Osteoblast (primary cell): ENCODE data around the gene TMEM178B. TPM values are rescaled to one million over a fixed set of nuclear protein-coding genes. Genes with fewer than 3 reads are reported as not detected.
"Not testable (repeated sequence)": the region's sequence is repeated elsewhere in the genome, so short reads cannot be mapped to it uniquely, and the experiment has no call there.

Experiments
- DNase-seq: peaks from one replicate; pipeline ENCODE4 v3.0.0; 2011; ENCODE audit warnings: low spot score, mixed read lengths; ENCODE audit not compliant: insufficient read length; ENCODE audit errors: missing footprints
- H2AFZ ChIP-seq: 2 replicates; pipeline ENCODE4 v1.6.0; 2011; ENCODE audit warnings: mild to moderate bottlenecking, low read length
- H3K27ac ChIP-seq: 2 replicates; pipeline ENCODE4 v1.5.1; 2011; ENCODE audit warnings: mild to moderate bottlenecking, low read depth, low read length, moderate library complexity
- H3K27me3 ChIP-seq: 2 replicates; pipeline ENCODE4 v1.6.0; 2012; ENCODE audit warnings: mild to moderate bottlenecking, control low read depth, inconsistent platforms, low read length, moderate library complexity; ENCODE audit not compliant: insufficient read depth
- H3K36me3 ChIP-seq: 2 replicates; pipeline ENCODE4 v1.5.1; 2011; ENCODE audit warnings: mild to moderate bottlenecking, low read length, control low read depth, moderate library complexity; ENCODE audit not compliant: insufficient read depth
- H3K4me1 ChIP-seq: 2 replicates; pipeline ENCODE4 v1.5.1; 2011; ENCODE audit warnings: mild to moderate bottlenecking, low read length, control low read depth, moderate library complexity; ENCODE audit not compliant: insufficient read depth
- H3K4me2 ChIP-seq: 2 replicates; pipeline ENCODE4 v1.6.0; 2011; ENCODE audit warnings: mild to moderate bottlenecking, low read length; ENCODE audit not compliant: insufficient read depth
- H3K4me3 ChIP-seq: fragments of 200-600 bp; sonication (generic); 3 replicates; pipeline ENCODE4 v1.5.1; 2012; ENCODE audit warnings: mild to moderate bottlenecking, low read length, inconsistent platforms; ENCODE audit not compliant: insufficient read depth
- H3K79me2 ChIP-seq: 2 replicates; pipeline ENCODE4 v1.6.0; 2012; ENCODE audit warnings: mild to moderate bottlenecking, low read length, control low read depth, inconsistent platforms; ENCODE audit not compliant: insufficient read depth
- H3K9me3 ChIP-seq: 2 replicates; pipeline ENCODE4 v1.5.1; 2011; ENCODE audit warnings: low read depth, low read length, control low read depth
- H4K20me1 ChIP-seq: 2 replicates; pipeline ENCODE4 v1.6.0; 2012; ENCODE audit warnings: mild to moderate bottlenecking, low read length, control low read depth; ENCODE audit not compliant: insufficient read depth
- CTCF ChIP-seq: IDR thresholded peaks from 2 replicates; pipeline ENCODE4 v1.5.1; 2011; ENCODE audit warnings: mild to moderate bottlenecking, low read depth, low read length, moderate library complexity; ENCODE audit errors: extremely low read depth
- total RNA-seq: library from RNA; depleted of rRNA; stranded (reverse); fragments of >200 nt; gene quantifications from 2 replicates; pipeline ENCODE4 v1.2.3, GENCODE V29; 2012

Gene TMEM178B
- total RNA-seq, 1 donor, result 1.1 TPM

- no peak for TF ChIP-seq CTCF
- H3K36me3 ChIP-seq, result no peaks in the 10 kb centered on the region
- no peaks in the 10 kb centered on the region for H4K20me1 ChIP-seq
- no peaks in the 10 kb centered on the region for H3K27me3 ChIP-seq
- no peak overlapping the region for H3K4me2 ChIP-seq
- no peak for DNase-seq
- H3K4me1 ChIP-seq, result no peaks in the 10 kb centered on the region
- H3K27ac ChIP-seq, result no peak overlapping the region
- H2AFZ ChIP-seq, result no peak overlapping the region
- H3K79me2 ChIP-seq, result no peaks in the 10 kb centered on the region
- no peaks in the 10 kb centered on the region for H3K9me3 ChIP-seq
- no peak overlapping the region for H3K4me3 ChIP-seq
These were observed 39.3 kb downstream of the TMEM178B start for GRCh38 chr7:141113131-141113530.

- DNase-seq, result no peak
- no peaks in the 10 kb centered on the region for H3K36me3 ChIP-seq
- H3K79me2 ChIP-seq, result no peaks in the 10 kb centered on the region
- no peak overlapping the region for H2AFZ ChIP-seq
- no peaks in the 10 kb centered on the region for H4K20me1 ChIP-seq
- TF ChIP-seq CTCF, result no peak
- H3K27ac ChIP-seq, result no peak overlapping the region
- H3K4me1 ChIP-seq, result no peaks in the 10 kb centered on the region
- no peaks in the 10 kb centered on the region for H3K9me3 ChIP-seq
- H3K4me3 ChIP-seq, result no peak overlapping the region
- no peak overlapping the region for H3K4me2 ChIP-seq
- H3K27me3 ChIP-seq, result no peaks in the 10 kb centered on the region
These were observed 40.3 kb downstream of the TMEM178B start for GRCh38 chr7:141114029-141114664.

GRCh38 chr7:141115965-141116364 lies 42.1 kb downstream of the TMEM178B start:
- no peaks in the 10 kb centered on the region for H3K9me3 ChIP-seq

GRCh38 chr7:141116661-141117060 lies 42.8 kb downstream of the TMEM178B start:
- DNase-seq, H3K79me2 ChIP-seq, H3K9me3 ChIP-seq, H4K20me1 ChIP-seq, H3K4me2 ChIP-seq, H3K27ac ChIP-seq, H3K27me3 ChIP-seq, H3K36me3 ChIP-seq, H2AFZ ChIP-seq, H3K4me1 ChIP-seq, H3K4me3 ChIP-seq: not testable (repeated sequence)

More at GRCh38 chr7:141115965-141116364, 42.1 kb downstream of the TMEM178B start:
- no peak overlapping the region for H3K4me2 ChIP-seq
- no peaks in the 10 kb centered on the region for H4K20me1 ChIP-seq
- H2AFZ ChIP-seq, result no peak overlapping the region
- H3K36me3 ChIP-seq, result no peaks in the 10 kb centered on the region
- no peaks in the 10 kb centered on the region for H3K4me1 ChIP-seq
- H3K27me3 ChIP-seq, result no peaks in the 10 kb centered on the region
- TF ChIP-seq CTCF, result no peak
- DNase-seq, result no peak
- H3K79me2 ChIP-seq, result no peaks in the 10 kb centered on the region
- H3K27ac ChIP-seq, result no peak overlapping the region
- no peak overlapping the region for H3K4me3 ChIP-seq
